HG03060 (cell line): ENCODE results near the gene GASK1A.

Experiments
- ATAC-seq: cut with Tn5 transposase; IDR thresholded peaks from one replicate; pipeline ENCODE4 v1.9.1; 2021; ENCODE audit warnings: low read depth, moderate number of reproducible peaks; ENCODE audit not compliant: unreplicated experiment

The GASK1A gene

GRCh38 chr3:43105596-43106292, 126.6 kb downstream of the GASK1A start, which contains the start of gene POMGNT2:
Gene POMGNT2, minus strand, starts transcription at chr3:43106079. Its CDS starts 24,648 bp downstream, at chr3:43081431.
- peak; percentile 73 for ATAC-seq

- ATAC-seq, result peak; percentile 17
Measured at GRCh38 chr3:43106293-43106628, 127.2 kb downstream of the GASK1A start.
